Natural killer cell treated with Interleukin-12 subunit alpha and Interleukin-12 subunit beta and Interleukin-15 and Interleukin-18, amount 100 ng/mL, for 72 hours (primary cell): ENCODE data around the gene ATG9B. TPM values are rescaled to one million over a fixed set of nuclear protein-coding genes. Genes with fewer than 3 reads are reported as not detected.
A peak's percentile ranks its signal among the peaks of the same experiment; 100 is the strongest.

ENCODE experiments used
- ATAC-seq, 2 donors: fragments of 150-1000 bp; cut with Tn5 transposase in 1 of 2; sonication (Bioruptor Pico), chemical (Tn5 transposase) in 1 of 2; 2 replicates each; pipeline ENCODE4 v1.10.0; 2021
- DNase-seq: peaks from one replicate; pipeline ENCODE4 v3.0.0; 2022; ENCODE audit warnings: low spot score
- H3K27ac Mint-ChIP-seq, 2 donors: 1 replicate in 1 of 2; 2 replicates in 1 of 2; pipeline ENCODE4 v1.8.0; 2022; ENCODE audit warnings: mixed read lengths in 2 of 2, mild to moderate bottlenecking in 1 of 2, moderate library complexity in 1 of 2
- H3K27me3 Mint-ChIP-seq, 2 donors: 1 replicate in 1 of 2; 2 replicates in 1 of 2; pipeline ENCODE4 v1.8.0; 2022; ENCODE audit warnings: mixed read lengths in 2 of 2
- H3K36me3 Mint-ChIP-seq: one replicate; pipeline ENCODE4 v1.8.0; 2022; ENCODE audit warnings: mixed read lengths
- H3K4me1 Mint-ChIP-seq, 2 donors: 1 replicate in 1 of 2; 2 replicates in 1 of 2; pipeline ENCODE4 v1.8.0; 2022; ENCODE audit warnings: low read depth in 2 of 2, mixed read lengths in 2 of 2, mild to moderate bottlenecking in 1 of 2
- H3K4me3 Mint-ChIP-seq: one replicate; pipeline ENCODE4 v1.8.0; 2022; ENCODE audit warnings: mixed read lengths
- H3K9me3 Mint-ChIP-seq: 2 replicates; pipeline ENCODE4 v1.8.0; 2022; ENCODE audit warnings: mixed read lengths
- total RNA-seq, 2 donors: library from RNA; stranded (reverse); gene quantifications; one replicate each; pipeline ENCODE4 v1.2.3, GENCODE V29; 2022

ATG9B gene
- total RNA-seq, 2 donors from 2014 or later: 2.5 to 2.7 TPM

DNA sequence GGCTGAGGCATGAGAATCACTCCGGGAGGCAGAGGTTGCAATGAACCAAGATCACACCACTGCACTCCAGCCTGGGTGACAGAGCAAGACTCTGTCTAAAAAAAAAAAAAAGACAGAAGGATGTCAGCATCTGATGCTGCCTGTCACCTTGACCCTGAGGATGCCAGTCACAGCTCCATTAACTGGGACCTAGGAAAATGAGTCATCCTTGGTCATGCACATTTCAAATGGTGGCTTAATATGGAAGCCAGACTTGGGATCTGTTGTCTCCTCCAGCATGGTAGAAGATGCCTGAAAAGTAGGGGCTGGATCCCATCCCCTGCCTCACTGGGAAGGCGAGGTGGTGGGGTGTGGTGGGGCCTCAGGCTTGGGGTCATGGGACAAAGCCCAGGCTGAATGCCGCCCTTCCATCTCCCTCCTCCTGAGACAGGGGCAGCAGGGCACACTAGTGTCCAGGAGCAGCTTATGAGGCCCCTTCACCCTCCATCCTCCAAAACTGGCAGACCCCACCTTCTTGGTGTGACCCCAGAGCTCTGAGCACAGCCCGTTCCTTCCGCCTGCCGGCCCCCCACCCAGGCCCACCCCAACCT is 32.1 kb downstream of the ATG9B start:
- no peak for DNase-seq

DNA sequence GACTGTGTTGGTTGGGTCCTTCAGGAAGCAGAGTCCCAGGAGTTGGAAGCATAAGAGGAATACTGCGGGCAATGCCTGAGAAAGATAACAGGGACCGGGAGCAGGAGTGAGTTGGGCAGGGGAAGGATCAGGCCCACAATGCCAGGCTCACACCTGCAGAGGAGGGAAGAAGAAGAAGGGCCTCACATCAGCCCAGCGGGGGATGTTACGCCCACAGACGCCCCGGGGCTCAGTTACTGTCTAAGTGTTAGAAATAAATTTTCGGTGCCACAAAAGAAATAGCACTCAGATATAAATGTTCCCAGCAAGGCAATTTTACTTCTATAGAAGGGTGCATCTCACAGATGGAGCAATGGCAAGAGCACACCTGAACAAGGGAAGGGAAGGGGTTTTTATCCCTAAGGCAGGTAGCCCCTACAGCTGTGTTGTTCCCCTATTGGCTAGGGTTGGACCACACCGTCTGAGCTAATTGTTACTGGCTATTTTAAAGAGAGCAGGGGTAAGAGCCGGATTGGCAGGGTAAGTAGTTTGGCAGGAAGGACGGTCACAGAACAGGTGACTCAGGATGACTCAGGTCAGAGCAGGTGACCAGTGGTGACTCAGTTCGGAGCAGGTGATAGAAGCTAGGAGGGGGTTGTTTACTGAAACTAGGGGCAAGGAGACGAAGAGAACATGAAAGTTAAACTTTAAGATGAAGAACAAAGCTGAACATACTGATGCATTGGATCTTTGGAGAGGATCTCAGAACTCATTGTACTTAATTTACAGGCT is 33.7 kb downstream of the ATG9B start, which contains the start of gene NOS3:
Gene NOS3 (plus strand): TSS at position 602 of the 771 bp plus-strand sequence. CDS start 2,787 bp downstream, outside the sequence.
- ATAC-seq (no peak), DNase-seq (no peak)
- H3K27me3 Mint-ChIP-seq: peaks cover 0 to 9% of the 10 kb centered on the region in 2 donors
- peaks cover 16 to 24% of the 10 kb centered on the region in 2 donors for H3K4me1 Mint-ChIP-seq
- H3K27ac Mint-ChIP-seq: no peak within 1 kb of the TSS
- H3K36me3 Mint-ChIP-seq: no peaks in the 10 kb centered on the region
- H3K9me3 Mint-ChIP-seq: no peaks in the 10 kb centered on the region
- H3K4me3 Mint-ChIP-seq: no peak within 1 kb of the TSS

More for the DNA sequence above, 32.1 kb downstream of the ATG9B start:
- H3K4me3 Mint-ChIP-seq: no peak overlapping the region
- peak overlapping the region in 1 of 2 donors; percentile 58 for H3K27ac Mint-ChIP-seq
- peaks cover 10 to 18% of the 10 kb centered on the region in 2 donors for H3K4me1 Mint-ChIP-seq
- no peaks in the 10 kb centered on the region for H3K36me3 Mint-ChIP-seq
- no peaks in the 10 kb centered on the region for H3K9me3 Mint-ChIP-seq
- peaks cover 0 to 3% of the 10 kb centered on the region in 2 donors for H3K27me3 Mint-ChIP-seq
- ATAC-seq: no peak

GRCh38 chr7:150989456-150989855 is 34.8 kb downstream of the ATG9B start:
- H3K9me3 Mint-ChIP-seq: no peaks in the 10 kb centered on the region
- no peaks in the 10 kb centered on the region for H3K36me3 Mint-ChIP-seq
- no peak for ATAC-seq
- no peak overlapping the region for H3K27ac Mint-ChIP-seq
- H3K4me3 Mint-ChIP-seq: no peak overlapping the region
- DNase-seq: no peak
- peaks cover 0 to 12% of the 10 kb centered on the region in 2 donors for H3K27me3 Mint-ChIP-seq
- peaks cover 16 to 24% of the 10 kb centered on the region in 2 donors for H3K4me1 Mint-ChIP-seq

GRCh38 chr7:150988230-150989226 is 35.8 kb downstream of the ATG9B start:
- Mint-ChIP-seq H3K36me3 (no peaks in the 10 kb centered on the region), H3K9me3 (no peaks in the 10 kb centered on the region), H3K4me3 (no peak overlapping the region), H3K27me3 (peaks cover 2 to 12% of the 10 kb centered on the region in 2 donors), H3K27ac (no peak overlapping the region), H3K4me1 (peaks cover 11 to 21% of the 10 kb centered on the region in 2 donors)
- DNase-seq: no peak
- peak; percentile 68 to 74 for ATAC-seq

- H3K36me3 Mint-ChIP-seq: no peaks in the 10 kb centered on the region
- H3K9me3 Mint-ChIP-seq: no peaks in the 10 kb centered on the region
- H3K4me1 Mint-ChIP-seq: peaks cover 11 to 17% of the 10 kb centered on the region in 2 donors
- ATAC-seq (no peak), DNase-seq (no peak)
- H3K27ac Mint-ChIP-seq: no peak overlapping the region
- peaks cover 17 to 22% of the 10 kb centered on the region in 2 donors for H3K27me3 Mint-ChIP-seq
- no peak overlapping the region for H3K4me3 Mint-ChIP-seq
Observed at GRCh38 chr7:150986556-150986955, 37.7 kb downstream of the ATG9B start.

DNA sequence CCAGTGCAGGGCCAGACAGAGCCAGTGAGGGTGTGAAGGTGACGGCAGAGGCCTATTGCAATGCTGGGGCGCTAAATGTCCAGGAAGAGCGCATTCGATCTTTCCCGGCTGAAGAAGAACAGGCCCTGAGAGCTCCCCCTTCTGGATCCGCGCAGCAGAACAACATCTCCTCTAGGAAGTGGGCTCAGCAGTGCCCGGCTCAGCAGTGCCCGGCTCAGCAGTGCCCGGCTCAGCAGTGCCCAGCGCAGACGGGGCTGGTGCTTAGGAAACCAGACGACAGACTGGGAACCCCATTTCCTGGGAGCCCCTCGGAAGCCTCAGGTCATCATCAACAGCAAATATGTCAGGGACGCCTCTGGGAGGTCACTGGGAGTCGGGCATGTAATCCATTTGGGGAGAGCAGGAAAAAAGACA is 38.2 kb downstream of the ATG9B start:
- DNase-seq (no peak), ATAC-seq (peak; percentile 58 to 77)
- Mint-ChIP-seq H3K4me1 (peaks cover 11 to 17% of the 10 kb centered on the region in 2 donors), H3K9me3 (no peaks in the 10 kb centered on the region), H3K27ac (no peak overlapping the region), H3K4me3 (no peak overlapping the region), H3K36me3 (no peaks in the 10 kb centered on the region), H3K27me3 (peaks cover 21 to 24% of the 10 kb centered on the region in 2 donors)

- Mint-ChIP-seq H3K4me3 (no peak overlapping the region), H3K27me3 (peaks cover 29 to 34% of the 10 kb centered on the region in 2 donors), H3K27ac (no peak overlapping the region), H3K4me1 (peaks cover 13 to 17% of the 10 kb centered on the region in 2 donors), H3K9me3 (no peaks in the 10 kb centered on the region), H3K36me3 (no peaks in the 10 kb centered on the region)
- no peak for ATAC-seq
- no peak for DNase-seq
Observed at GRCh38 chr7:150983893-150984368, 40.4 kb downstream of the ATG9B start.

DNA sequence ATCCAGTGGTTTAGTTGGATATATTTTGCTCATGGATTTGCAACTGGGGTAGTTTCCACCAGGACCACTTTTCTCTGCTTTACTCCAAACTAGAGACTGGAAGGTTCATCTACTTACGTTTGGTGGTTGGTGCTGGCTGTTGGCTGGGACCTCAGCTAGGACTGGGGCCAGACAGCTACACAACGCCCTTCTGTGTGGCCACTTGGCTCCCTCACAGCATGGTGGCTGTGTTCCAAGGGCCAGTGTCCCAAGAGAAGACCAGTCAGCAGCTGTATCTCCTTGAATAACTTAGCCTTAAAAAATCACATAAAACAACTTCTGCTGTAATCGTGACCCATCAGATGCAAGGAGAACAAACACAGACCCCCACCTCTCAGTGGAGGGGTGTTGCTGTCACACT is 41.9 kb downstream of the ATG9B start:
- DNase-seq (no peak), ATAC-seq (no peak)
- Mint-ChIP-seq H3K4me1 (peaks cover 15% of the 10 kb centered on the region in 2 donors), H3K27me3 (peaks cover 37 to 39% of the 10 kb centered on the region in 2 donors), H3K9me3 (no peaks in the 10 kb centered on the region), H3K27ac (no peak overlapping the region), H3K4me3 (no peak overlapping the region), H3K36me3 (peaks cover 4% of the 10 kb centered on the region)

- DNase-seq: no peak
- Mint-ChIP-seq H3K4me1 (peaks cover 17 to 22% of the 10 kb centered on the region in 2 donors), H3K27ac (no peak overlapping the region), H3K9me3 (no peaks in the 10 kb centered on the region), H3K36me3 (peaks cover 4% of the 10 kb centered on the region), H3K27me3 (peaks cover 44 to 46% of the 10 kb centered on the region in 2 donors), H3K4me3 (no peak overlapping the region)
- ATAC-seq: no peak
Observed at GRCh38 chr7:150981644-150982043, 42.6 kb downstream of the ATG9B start.

- Mint-ChIP-seq H3K4me1 (peaks cover 11 to 16% of the 10 kb centered on the region in 2 donors), H3K36me3 (peaks cover 4% of the 10 kb centered on the region), H3K9me3 (no peaks in the 10 kb centered on the region), H3K27me3 (peaks cover 40 to 47% of the 10 kb centered on the region in 2 donors), H3K4me3 (no peak overlapping the region), H3K27ac (no peak overlapping the region)
- ATAC-seq: no peak
- DNase-seq: no peak
Observed at GRCh38 chr7:150980663-150981062, 43.6 kb downstream of the ATG9B start.

DNA sequence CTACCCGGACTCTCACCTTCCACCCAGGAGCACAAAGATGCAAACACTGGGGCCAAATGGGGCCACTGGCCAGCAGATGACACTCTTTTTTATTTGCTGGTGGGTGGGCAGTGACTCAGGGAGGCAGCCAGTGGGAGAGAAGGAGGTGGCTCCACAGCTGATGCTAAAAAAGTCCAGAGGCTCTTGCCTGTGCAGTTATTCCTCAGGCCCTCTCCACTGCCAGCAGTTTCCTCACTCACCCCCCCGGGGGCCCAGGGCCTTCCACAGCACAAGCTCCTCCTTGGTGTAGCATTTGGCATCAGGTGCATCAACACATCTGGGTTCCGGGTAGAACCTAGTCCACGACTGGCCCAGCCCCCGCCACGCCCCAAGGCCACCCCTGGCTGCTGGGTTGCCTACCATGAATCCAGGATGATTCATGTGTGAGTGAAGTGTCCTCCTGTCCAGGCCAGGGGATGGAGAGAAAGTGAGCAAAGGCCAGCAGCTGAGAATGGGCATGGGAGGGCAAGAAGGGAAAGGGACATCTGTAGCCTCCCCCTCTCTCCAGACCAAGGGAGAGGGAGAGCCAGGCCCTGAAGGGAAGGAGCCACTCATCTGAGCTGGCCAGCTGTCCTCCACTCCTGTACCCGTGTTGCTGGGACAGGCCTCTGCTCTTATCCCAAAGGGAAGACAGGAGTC is 44.4 kb downstream of the ATG9B start:
- DNase-seq: no peak
- no peak overlapping the region for H3K27ac Mint-ChIP-seq
- H3K4me1 Mint-ChIP-seq: peaks cover 16 to 20% of the 10 kb centered on the region in 2 donors
- no peaks in the 10 kb centered on the region for H3K9me3 Mint-ChIP-seq
- H3K4me3 Mint-ChIP-seq: peak overlapping the region; percentile 12
- ATAC-seq: no peak
- peaks cover 4% of the 10 kb centered on the region for H3K36me3 Mint-ChIP-seq
- peaks cover 41 to 47% of the 10 kb centered on the region in 2 donors for H3K27me3 Mint-ChIP-seq

GRCh38 chr7:150978126-150978789 is 46.0 kb downstream of the ATG9B start, which contains the start of gene KCNH2:
Gene KCNH2, minus strand, starts transcription at chr7:150978321. Its CDS starts 408 bp downstream, at chr7:150977913.
- DNase-seq (no peak), ATAC-seq (peak in 1 of 2 donors; percentile 25)
- Mint-ChIP-seq H3K4me1 (peaks cover 16 to 20% of the 10 kb centered on the region in 2 donors), H3K27me3 (peaks cover 39 to 43% of the 10 kb centered on the region in 2 donors), H3K27ac (no peak within 1 kb of the TSS), H3K9me3 (no peaks in the 10 kb centered on the region), H3K4me3 (peak within 1 kb of the TSS; percentile 88), H3K36me3 (peaks cover 4% of the 10 kb centered on the region)
